Activated CD8-positive, alpha-beta memory T cell treated with anti-CD3 and anti-CD28 coated beads, Interleukin-2, amount 50 U/mL, for 1 hour (primary cell): Measurements from ENCODE around the gene CASP9.

Experiments
- DNase-seq: peaks from one replicate; pipeline ENCODE4 v3.0.0-alpha.2; 2020; ENCODE audit errors: extremely low read depth

CASP9 gene

DNA sequence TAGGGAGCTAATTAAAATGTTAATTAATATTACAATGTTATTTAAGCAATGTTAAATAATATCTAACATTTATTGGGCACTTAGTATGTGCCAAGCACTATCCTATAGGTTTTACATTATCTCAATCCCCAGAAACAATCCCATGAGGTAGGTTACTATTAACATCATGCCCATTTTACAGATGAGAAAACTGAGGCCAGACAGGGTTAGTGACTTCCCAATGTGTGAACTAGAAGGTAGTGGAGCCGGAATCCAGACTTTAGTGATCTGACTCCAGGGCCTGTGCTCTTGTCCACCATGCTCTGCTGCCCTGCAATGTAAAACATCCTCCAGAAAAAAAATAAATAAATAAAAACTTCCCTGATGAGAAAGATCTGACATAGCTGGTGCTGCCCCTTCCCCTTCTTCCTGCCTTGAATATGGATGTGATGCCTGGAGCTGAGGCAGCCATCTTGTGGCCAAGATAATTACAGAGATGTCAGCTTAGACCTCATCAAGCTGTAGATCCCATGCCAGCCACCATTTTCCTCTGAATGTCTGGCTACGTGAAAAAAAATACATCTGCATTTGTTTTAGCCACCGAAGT is 75.0 kb downstream of the CASP9 start:
- DNase-seq: no peak

DNA sequence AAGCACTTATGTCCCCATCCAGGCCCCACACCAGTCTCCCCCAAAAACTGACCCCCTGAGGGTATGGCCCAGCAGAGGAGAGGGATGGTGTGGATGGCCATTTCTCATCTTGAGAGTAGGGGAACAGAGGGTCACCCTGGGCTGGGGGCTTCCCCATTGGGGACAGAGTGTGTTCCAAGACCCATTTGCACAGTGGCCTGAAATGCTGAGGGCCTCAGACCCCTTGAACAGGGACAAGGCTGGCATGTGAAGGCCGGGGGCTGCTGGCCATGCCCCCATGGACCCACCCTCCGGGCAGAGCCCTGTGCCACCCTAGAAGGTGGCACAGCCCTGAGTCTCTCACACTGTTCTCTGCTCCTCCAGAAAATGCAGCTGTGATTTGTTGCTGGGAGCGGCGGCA is 77.8 kb downstream of the CASP9 start:
- DNase-seq: no peak

DNA sequence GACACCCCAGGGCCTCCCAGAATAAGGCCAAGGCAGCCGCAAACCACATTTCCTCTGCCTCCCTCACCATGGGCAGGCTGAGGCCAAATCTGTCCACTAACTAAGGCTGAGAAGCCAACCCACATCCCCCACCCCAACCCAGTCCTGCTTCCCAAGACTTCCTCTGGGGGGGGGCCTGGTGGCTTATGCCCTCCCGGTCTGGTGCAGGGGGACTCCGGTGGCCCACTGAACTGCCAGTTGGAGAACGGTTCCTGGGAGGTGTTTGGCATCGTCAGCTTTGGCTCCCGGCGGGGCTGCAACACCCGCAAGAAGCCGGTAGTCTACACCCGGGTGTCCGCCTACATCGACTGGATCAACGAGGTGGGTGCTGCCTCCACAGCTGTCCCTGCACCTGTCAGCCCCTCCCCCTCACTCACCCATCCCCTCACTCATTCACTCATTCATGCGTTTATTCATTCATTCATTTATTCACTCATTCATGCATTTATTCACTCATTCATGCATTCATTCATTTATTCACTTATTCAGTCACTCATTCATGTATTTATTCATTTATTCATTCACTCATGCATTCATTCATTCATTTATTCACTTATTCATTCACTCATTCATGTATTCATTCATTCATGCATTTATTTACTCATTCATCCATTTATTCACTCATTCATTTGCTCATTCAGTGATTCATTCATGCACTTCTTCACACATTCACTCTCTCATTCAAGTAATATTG is 78.5 kb downstream of the CASP9 start:
- DNase-seq: no peak

- DNase-seq: no peak
These were observed 79.3 kb downstream of the CASP9 start for GRCh38 chr1:15444468-15445389.

DNA sequence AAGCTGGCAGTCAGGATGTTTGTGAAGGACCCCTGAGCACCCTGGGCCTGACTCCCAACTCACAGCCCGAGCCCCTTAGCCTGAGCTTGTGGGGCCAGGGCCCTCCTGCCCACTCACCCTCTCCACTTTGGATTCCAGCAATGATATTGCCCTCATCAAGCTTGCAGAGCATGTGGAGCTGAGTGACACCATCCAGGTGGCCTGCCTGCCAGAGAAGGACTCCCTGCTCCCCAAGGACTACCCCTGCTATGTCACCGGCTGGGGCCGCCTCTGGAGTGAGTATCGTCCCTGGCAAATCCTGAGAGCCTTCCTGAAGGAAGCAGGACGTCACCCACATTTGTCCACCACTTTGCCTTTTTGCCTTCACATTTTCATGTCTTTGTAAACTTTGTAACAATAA is 80.7 kb downstream of the CASP9 start:
- DNase-seq: no peak

DNA sequence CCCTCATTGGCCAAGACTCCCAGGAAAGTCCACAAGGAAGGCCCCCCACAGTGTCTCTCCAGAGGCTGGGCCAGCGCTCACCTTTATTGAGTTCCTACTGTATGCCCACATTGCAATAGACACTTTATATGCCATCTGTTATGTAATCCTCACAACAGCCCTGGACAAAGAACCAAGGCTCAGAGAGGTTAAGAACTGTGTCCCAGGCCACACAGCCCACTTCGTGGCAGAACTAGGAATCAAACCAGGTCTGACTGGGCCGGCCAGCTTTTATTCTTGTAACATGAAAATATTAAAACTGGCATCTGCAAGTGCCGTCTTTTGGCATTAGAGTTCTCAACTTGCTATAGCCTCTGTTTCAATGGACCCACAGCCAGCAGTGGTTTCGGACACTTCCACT is 81.3 kb downstream of the CASP9 start:
- DNase-seq: no peak

- DNase-seq: no peak
These were observed 81.9 kb downstream of the CASP9 start for GRCh38 chr1:15442119-15442518.
